HEK293 (cell line): ENCODE measurements around the gene OR2AT4.

ENCODE experiments used
- TRIM28 ChIP-seq: IDR thresholded peaks from 2 replicates; pipeline ENCODE4 v1.6.1; 2011; ENCODE audit warnings: low read length, control low read depth, borderline replicate concordance
- ZBTB10 ChIP-seq: fragments of 450-650 bp; formaldehyde crosslinking; IDR thresholded peaks from 2 replicates; pipeline ENCODE4 v1.5.1; 2016; ENCODE audit warnings: missing biosample characterization, missing genetic modification characterization
- ZFHX2 ChIP-seq: fragments of 450-650 bp; formaldehyde crosslinking; conservative IDR thresholded peaks from 2 replicates; pipeline ENCODE4 v1.5.1; 2016; ENCODE audit warnings: missing biosample characterization, missing genetic modification characterization
- ZFP37 ChIP-seq: fragments of 450-650 bp; formaldehyde crosslinking; IDR thresholded peaks from 2 replicates; pipeline ENCODE4 v1.5.1; 2016; ENCODE audit warnings: missing biosample characterization, missing genetic modification characterization
- ZNF155 ChIP-seq: fragments of 450-650 bp; formaldehyde crosslinking; IDR thresholded peaks from 2 replicates; pipeline ENCODE4 v1.5.1; 2016; ENCODE audit warnings: missing biosample characterization, missing genetic modification characterization
- ZNF157 ChIP-seq: fragments of 450-650 bp; formaldehyde crosslinking; IDR thresholded peaks from 2 replicates; pipeline ENCODE4 v1.5.1; 2016; ENCODE audit warnings: missing biosample characterization, missing genetic modification characterization
- TF ChIP-seq, protein P1 (sequence below): fragments of 450-650 bp; formaldehyde crosslinking; IDR thresholded peaks from 2 replicates; pipeline ENCODE4 v1.5.1; 2016; ENCODE audit warnings: missing biosample characterization, missing genetic modification characterization
- TF ChIP-seq, protein P2 (sequence below): fragments of 450-650 bp; formaldehyde crosslinking; IDR thresholded peaks from 2 replicates; pipeline ENCODE4 v1.5.1; 2016; ENCODE audit warnings: missing biosample characterization, missing genetic modification characterization

GRCh38 chr11:75112200-75112599, 15.5 kb upstream of the OR2AT4 start:
- TF ChIP-seq TRIM28 = no peak
- TF ChIP-seq ZBTB10 (tag by site-specific recombination) = no peak
- TF ChIP-seq, protein P1, sequence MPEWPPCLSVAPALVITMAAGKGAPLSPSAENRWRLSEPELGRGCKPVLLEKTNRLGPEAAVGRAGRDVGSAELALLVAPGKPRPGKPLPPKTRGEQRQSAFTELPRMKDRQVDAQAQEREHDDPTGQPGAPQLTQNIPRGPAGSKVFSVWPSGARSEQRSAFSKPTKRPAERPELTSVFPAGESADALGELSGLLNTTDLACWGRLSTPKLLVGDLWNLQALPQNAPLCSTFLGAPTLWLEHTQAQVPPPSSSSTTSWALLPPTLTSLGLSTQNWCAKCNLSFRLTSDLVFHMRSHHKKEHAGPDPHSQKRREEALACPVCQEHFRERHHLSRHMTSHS = no peak
- TF ChIP-seq, protein P2, sequence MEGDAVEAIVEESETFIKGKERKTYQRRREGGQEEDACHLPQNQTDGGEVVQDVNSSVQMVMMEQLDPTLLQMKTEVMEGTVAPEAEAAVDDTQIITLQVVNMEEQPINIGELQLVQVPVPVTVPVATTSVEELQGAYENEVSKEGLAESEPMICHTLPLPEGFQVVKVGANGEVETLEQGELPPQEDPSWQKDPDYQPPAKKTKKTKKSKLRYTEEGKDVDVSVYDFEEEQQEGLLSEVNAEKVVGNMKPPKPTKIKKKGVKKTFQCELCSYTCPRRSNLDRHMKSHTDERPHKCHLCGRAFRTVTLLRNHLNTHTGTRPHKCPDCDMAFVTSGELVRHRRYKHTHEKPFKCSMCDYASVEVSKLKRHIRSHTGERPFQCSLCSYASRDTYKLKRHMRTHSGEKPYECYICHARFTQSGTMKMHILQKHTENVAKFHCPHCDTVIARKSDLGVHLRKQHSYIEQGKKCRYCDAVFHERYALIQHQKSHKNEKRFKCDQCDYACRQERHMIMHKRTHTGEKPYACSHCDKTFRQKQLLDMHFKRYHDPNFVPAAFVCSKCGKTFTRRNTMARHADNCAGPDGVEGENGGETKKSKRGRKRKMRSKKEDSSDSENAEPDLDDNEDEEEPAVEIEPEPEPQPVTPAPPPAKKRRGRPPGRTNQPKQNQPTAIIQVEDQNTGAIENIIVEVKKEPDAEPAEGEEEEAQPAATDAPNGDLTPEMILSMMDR = no peak
- TF ChIP-seq ZNF155 (tag by site-specific recombination) = no peak
- TF ChIP-seq ZFHX2 (tag by site-specific recombination) = no peak
- TF ChIP-seq ZFP37 = no peak
- TF ChIP-seq ZNF157 (tag by site-specific recombination) = no peak
